ENCODE measurements around the gene CAP2. TPM values are rescaled to one million over a fixed set of nuclear protein-coding genes. Genes with fewer than 3 reads are reported as not detected.
A peak's percentile ranks its signal among the peaks of the same experiment; 100 is the strongest.

CAP2 gene
- total and polyA plus RNA-seq, 8 donors: 0.61 to 78.8 (median 4.2) TPM

DNA sequence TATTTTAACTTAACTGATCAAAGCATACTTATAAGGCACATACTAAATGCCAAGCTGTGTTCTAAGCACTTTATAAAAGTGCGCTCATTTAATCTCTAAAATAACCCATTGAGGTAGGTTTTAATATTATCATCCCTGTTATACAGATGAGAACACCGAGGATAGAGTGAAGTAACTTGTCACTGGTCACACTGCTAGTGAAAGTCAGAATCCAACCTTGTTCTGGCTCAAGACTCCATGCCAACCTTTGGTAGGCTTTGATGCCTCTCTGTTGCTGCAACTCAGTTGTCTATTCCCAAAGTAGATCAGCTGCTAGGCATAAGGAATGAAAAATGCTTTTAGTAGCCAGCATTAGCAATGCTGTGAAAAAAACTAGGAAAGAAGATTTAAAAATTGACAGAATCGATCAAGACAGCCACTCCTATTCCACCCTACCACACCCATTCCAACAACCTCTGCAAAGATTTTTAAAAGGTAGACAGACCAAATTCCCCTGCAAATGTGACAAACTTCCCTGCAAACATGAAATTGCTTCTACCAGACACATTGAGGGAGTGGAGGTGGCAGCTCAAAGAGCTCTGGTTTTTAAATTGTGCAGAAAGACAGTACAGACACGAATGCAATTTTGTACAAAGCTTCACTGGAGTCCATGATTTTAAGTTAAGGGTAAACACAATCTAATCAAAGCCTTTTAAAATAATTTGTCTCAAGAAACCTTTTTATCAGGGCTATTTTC lies 39.8 kb upstream of the CAP2 start:
- TF ChIP-seq POLR2AphosphoS5 (IDR thresholded peaks at IDR 0.05) (no peak), POLR2A (IDR thresholded peaks at IDR 0.05) (no peak)
- WGBS, 5 donors: 66 to 80% (median 73%) methylated on average over 4 of the region's 4 CpGs
- Histone ChIP-seq H3K27ac (no peak overlapping the region), H3K4me1 (no peaks in the 10 kb centered on the region), H3K4me3 (no peak overlapping the region), H3K27me3 (no peaks in the 10 kb centered on the region), H3K36me3 (no peaks in the 10 kb centered on the region), H3K9me3 (no peaks in the 10 kb centered on the region)
- intact Hi-C loops (cut with DNase I; ENCODE audit: low total_unique reads): no loop called here
- no peak for DNase-seq

DNA sequence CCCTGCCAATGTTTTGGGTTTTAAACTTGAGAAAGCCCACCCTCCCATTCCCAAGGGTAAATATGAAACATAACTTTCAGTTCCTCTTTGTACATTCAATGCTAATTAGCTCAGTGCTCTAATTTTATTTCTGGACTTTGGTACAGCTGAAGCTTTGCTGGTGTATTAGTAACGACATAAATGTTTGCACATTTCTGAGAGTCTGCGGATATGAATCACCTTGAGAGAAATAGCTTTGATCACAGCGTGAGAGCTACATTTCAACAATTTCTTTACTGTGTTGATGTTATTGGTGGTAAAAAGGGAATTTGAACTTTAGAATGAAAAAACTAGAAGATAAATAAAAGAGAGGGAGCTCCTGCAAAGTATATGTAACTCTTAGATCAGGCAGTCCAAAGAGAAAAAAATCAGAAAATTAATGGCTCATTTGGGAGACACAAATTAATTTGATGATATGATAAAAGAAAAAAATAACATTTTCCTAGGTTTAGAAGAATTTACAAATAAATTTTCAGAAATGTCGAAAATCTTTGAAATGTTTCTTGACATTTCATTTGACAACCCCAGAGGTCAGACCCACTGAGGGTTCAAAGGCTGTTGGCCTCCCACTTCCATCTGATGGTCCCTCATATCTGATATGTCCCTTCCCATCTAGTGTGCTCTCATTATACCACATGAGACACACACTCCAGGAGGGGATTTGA lies 38.5 kb upstream of the CAP2 start:
- no peak overlapping the region for H3K4me3 ChIP-seq
- no peaks in the 10 kb centered on the region for H3K27me3 ChIP-seq
- no peaks in the 10 kb centered on the region for H3K4me1 ChIP-seq
- H3K36me3 ChIP-seq: no peaks in the 10 kb centered on the region
- H3K27ac ChIP-seq: no peak overlapping the region
- intact Hi-C loops (cut with DNase I; ENCODE audit: low total_unique reads): no loop called here
- WGBS, 5 donors: 46 to 56% (median 50%) methylated on average over 4 of the region's 4 CpGs
- TF ChIP-seq EP300 (IDR thresholded peaks at IDR 0.05): no peak
- no peaks in the 10 kb centered on the region for H3K9me3 ChIP-seq
- DNase-seq: peak in 1 of 2 donors; percentile 2

DNA sequence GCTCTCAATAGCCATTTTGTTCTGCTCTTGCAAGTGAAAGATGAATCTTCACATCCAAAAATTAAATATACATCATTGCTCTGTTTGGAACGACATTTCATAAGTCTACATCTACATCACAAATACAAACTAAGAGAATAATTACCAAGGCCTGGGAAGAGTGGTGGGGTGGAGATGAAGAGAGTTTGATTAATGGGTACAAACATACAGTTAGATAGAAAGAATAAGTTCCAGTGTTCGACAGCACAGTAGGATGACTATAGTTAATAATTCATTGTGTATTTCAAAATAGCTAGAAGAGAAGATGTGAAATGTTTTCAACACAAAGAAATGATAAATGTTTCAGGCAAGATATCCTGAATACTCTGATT lies 38.0 kb upstream of the CAP2 start:
- Histone ChIP-seq H3K4me3 (no peak overlapping the region), H3K36me3 (no peaks in the 10 kb centered on the region), H3K9me3 (no peaks in the 10 kb centered on the region), H3K27ac (no peak overlapping the region), H3K27me3 (no peaks in the 10 kb centered on the region), H3K4me1 (no peaks in the 10 kb centered on the region)
- DNase-seq: no peak
- intact Hi-C loops (cut with DNase I; ENCODE audit: low total_unique reads): no loop called here
- TF ChIP-seq POLR2A (IDR thresholded peaks at IDR 0.05) (no peak), EP300 (IDR thresholded peaks at IDR 0.05) (no peak)
- TF ChIP-seq, protein P1, sequence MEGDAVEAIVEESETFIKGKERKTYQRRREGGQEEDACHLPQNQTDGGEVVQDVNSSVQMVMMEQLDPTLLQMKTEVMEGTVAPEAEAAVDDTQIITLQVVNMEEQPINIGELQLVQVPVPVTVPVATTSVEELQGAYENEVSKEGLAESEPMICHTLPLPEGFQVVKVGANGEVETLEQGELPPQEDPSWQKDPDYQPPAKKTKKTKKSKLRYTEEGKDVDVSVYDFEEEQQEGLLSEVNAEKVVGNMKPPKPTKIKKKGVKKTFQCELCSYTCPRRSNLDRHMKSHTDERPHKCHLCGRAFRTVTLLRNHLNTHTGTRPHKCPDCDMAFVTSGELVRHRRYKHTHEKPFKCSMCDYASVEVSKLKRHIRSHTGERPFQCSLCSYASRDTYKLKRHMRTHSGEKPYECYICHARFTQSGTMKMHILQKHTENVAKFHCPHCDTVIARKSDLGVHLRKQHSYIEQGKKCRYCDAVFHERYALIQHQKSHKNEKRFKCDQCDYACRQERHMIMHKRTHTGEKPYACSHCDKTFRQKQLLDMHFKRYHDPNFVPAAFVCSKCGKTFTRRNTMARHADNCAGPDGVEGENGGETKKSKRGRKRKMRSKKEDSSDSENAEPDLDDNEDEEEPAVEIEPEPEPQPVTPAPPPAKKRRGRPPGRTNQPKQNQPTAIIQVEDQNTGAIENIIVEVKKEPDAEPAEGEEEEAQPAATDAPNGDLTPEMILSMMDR (IDR thresholded peaks at IDR 0.05): no peak
- WGBS, 5 donors: 80 to 87% (median 84%) methylated on average over 2 of the region's 2 CpGs

DNA sequence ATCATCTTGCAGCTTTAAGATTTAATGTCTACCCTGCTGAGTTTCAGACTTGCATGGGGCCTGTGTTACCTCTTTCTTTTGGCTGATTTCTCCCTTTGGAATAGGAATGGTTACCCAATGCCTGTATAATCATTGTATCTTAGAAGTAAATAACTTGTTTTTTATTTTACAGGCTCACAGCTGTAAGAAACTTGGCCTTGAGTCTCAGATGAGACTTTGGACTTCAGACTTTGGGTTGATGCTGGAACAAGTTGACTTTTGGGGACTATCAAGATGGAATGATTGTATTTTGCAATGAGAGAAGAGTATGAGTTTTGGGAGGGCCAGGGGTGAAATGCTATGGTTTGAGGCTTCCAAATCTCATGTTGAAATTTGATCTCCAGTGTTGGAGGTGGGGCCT lies 34.9 kb upstream of the CAP2 start:
- Histone ChIP-seq H3K36me3 (no peaks in the 10 kb centered on the region), H3K27me3 (no peaks in the 10 kb centered on the region), H3K4me1 (no peaks in the 10 kb centered on the region), H3K4me3 (no peak overlapping the region), H3K27ac (no peak overlapping the region), H3K9me3 (no peaks in the 10 kb centered on the region)
- TF ChIP-seq POLR2AphosphoS5 (IDR thresholded peaks at IDR 0.05): no peak
- no peak for TF ChIP-seq EP300 (IDR thresholded peaks at IDR 0.05)
- TF ChIP-seq, protein P1 (IDR thresholded peaks at IDR 0.05): no peak
- no peak for TF ChIP-seq POLR2A (IDR thresholded peaks at IDR 0.05)
- DNase-seq: no peak
- intact Hi-C loops (cut with DNase I; ENCODE audit: low total_unique reads): no loop called here

DNA sequence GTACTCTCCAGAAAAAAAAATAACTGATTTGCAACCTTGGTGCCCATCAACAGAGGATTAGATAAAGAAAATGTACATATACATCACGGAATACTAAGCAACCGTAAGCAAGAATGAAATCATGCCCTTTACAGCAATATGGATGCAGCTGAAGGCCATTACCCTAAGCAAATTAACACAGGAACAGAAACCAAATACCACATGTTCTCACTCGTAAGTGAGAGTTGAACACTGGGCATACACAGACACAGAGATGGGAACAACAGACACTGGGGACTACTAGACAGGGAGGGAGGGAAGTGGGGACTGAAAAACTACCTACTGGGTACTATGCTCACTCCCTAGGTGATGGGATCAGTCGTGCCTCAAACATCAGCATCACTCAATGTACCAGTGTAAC lies 32.8 kb upstream of the CAP2 start:
- H3K4me3 ChIP-seq: no peak overlapping the region
- no peak overlapping the region for H3K27ac ChIP-seq
- no peaks in the 10 kb centered on the region for H3K27me3 ChIP-seq
- no peaks in the 10 kb centered on the region for H3K36me3 ChIP-seq
- 66 to 79% (median 74%) methylated on average over 4 of the region's 4 CpGs for WGBS, 5 donors
- H3K4me1 ChIP-seq: no peaks in the 10 kb centered on the region
- TF ChIP-seq EP300 (IDR thresholded peaks at IDR 0.05): no peak
- no peak for TF ChIP-seq POLR2A (IDR thresholded peaks at IDR 0.05)
- TF ChIP-seq POLR2AphosphoS5 (IDR thresholded peaks at IDR 0.05): no peak
- TF ChIP-seq, protein P1 (IDR thresholded peaks at IDR 0.05): no peak
- intact Hi-C loops (cut with DNase I; ENCODE audit: low total_unique reads): no loop called here
- H3K9me3 ChIP-seq: no peaks in the 10 kb centered on the region
- DNase-seq: no peak
